IPS-18c (cell line): ENCODE measurements around the gene STK31.
"Not testable (repeated sequence)": the region's sequence is repeated elsewhere in the genome, so short reads cannot be mapped to it uniquely, and the experiment has no call there.

ENCODE experiments used
- H3K4me3 ChIP-seq: 2 replicates; pipeline ENCODE4 v1.7.0; 2013; ENCODE audit warnings: low read depth, mild to moderate bottlenecking, low read length, moderate library complexity; ENCODE audit not compliant: insufficient read depth
- H3K9me3 ChIP-seq: one replicate; pipeline ENCODE4 v1.6.1; 2013; ENCODE audit warnings: mild to moderate bottlenecking, low read length, moderate library complexity; ENCODE audit not compliant: control insufficient read depth, insufficient read depth

STK31 gene

DNA sequence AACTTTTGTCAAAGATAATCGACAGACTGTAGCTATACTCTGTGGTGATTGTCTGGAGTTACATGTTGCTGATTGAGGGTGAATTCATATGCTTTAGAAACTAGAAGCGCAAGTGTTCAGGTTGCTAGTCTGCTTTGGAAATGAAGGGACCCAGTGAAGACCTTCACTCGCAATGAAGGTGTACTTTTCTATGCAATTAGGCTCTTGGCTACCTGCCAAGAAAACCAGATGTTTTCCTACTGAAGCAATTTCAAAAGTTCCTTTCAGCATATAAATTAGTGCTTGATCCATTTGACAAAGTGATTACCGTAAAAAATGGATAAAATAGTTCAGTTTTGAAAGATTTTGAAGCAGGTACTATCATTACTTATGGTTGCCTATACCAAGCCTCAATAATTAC, 10.0 kb upstream of the STK31 start:
- Histone ChIP-seq H3K9me3 (no peaks in the 10 kb centered on the region), H3K4me3 (no peak overlapping the region)

DNA sequence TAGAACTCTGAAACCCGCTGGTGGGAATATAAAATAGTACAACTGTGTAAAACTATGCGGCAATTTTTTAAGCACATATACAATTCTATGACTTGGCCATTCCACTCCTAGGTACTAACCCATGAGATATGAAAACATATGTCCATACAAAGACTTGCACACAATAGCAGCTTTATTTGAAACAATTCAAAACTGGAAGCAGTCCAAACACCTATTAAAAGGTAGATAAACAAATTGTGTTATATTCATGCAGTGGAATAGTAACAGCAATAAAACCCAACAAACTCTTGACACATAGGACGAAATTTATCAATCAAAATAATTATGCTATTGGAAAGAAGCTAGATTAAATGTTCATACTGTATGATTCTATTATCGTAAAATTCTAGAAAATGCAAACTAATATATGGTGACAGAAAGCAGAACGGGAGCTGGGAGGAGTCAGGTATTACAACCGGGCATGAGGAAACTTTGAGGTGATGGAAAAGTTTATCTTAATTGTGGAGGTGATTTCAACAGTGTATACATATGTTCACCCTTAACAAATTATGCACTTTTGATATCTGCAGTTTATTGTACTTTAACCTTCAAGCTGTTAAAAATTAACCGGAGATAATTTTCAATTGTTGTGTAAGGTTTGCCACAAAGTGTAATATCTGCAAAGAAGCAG, 803 bp upstream of the STK31 start:
- Histone ChIP-seq H3K9me3 (no peaks in the 10 kb centered on the region), H3K4me3 (no peak overlapping the region)

DNA sequence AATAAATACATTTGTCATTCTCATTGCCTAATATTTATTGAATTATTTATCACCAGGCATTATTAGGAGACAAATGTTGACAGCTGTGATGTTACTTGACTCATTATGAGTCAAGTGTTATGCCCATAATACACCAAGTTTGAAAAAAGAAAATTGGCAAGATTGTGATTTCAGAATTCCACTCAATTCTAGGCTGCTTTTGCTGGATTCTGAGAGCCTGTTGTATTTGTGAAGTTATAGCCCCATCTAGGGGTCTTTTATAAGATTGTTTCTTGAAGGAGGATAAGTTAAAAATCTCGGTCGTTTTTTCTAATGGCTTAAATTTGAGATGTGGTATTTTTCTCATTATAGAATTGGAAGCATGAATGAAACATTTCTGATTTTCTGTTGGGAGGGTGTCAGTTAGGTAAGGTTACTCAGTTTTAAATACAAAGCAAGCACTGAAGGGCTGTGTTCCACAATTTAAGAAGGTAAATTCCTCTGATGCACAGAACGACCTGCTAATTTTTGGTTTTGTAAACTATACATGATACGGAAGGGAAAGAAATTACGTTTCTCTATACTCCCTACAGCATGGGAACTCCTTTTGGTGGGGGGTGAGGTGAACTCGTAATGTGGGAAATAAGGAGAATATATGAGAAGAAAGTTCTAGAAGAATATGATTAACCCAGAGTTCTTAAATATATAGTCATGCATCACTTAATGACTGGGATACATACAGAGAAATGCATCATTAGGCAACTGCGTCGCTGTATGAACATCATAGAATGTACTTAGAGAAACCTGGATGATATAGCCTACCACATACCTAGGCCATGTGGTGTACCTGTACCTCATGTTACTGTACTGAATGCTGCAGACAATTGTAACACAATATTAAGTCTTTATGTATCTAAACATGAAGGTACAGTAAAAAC, 2.6 kb downstream of the STK31 start:
- Histone ChIP-seq H3K9me3 (no peaks in the 10 kb centered on the region), H3K4me3 (no peak overlapping the region)

DNA sequence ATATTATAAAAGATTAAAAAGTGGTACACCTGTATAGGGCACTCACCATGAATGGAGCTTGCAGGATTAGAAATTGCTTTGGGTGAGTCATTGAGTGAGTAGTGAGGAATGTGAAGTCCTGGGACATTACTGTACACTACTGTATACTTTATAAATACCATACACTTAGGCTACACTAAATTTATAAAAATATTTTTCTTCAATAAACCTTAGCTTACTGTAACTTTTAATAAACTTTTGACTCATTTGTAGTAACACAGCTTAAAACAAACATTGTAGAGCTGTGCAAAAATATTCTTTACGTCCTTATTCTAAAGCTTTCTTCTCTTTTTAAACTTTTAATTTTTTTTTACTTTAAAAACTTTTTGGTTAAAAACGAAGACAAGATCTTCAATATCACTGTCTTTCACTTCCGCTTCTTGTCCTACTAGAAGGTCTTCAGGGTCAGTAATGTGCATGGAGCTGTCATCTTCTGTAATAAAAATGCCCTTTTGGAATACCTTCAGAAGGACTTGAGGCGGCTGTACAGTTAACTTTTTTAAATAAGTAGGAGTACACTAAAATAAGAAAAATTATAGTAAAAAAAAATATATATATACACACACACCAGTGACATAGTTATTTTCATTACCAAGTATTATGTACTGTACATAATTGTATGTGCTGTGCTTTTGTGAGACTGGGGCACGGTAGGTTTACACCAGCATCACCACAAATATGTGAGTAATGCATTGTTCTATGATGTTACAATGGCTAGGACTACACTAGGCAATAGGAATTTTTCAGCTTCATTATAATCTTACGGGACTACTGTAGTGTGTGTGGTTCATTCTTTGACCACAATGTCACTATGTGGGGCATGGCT, 3.5 kb downstream of the STK31 start:
- H3K9me3 ChIP-seq, result no peaks in the 10 kb centered on the region
- H3K4me3 ChIP-seq, result no peak overlapping the region

- Histone ChIP-seq H3K9me3 (no peaks in the 10 kb centered on the region), H3K4me3 (no peak overlapping the region)
Observed at GRCh38 chr7:23714150-23714464, 4.1 kb downstream of the STK31 start.

DNA sequence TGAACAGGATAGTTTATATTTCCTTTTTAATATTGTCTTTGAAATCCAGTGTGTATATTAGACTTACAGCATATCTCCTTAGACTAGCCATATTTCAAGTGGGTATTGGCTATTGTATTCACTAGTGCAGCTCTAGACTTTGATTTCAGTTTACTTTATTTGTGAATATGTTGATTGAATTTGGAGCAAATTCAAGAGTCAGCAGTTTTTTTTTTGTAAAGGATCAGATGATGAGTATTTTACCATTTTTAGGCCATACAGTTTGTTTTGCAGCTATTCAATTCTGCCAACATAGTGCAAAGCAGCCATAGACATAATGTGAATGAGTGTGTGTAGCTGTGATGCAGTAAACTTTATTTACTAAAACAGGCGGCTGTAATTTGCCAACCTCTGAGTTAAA, 4.6 kb downstream of the STK31 start:
- Histone ChIP-seq H3K4me3 (no peak overlapping the region), H3K9me3 (no peaks in the 10 kb centered on the region)

- H3K9me3 ChIP-seq, result no peaks in the 10 kb centered on the region
Observed at GRCh38 chr7:23715099-23715498, 5.1 kb downstream of the STK31 start.

GRCh38 chr7:23717788-23718187, 7.8 kb downstream of the STK31 start:
- Histone ChIP-seq H3K4me3 (no peak overlapping the region), H3K9me3 (no peaks in the 10 kb centered on the region)

More at GRCh38 chr7:23715099-23715498, 5.1 kb downstream of the STK31 start:
- no peak overlapping the region for H3K4me3 ChIP-seq

GRCh38 chr7:23721456-23721855, 11.4 kb downstream of the STK31 start:
- Histone ChIP-seq H3K9me3 (no peaks in the 10 kb centered on the region), H3K4me3 (no peak overlapping the region)

GRCh38 chr7:23722587-23723216, 12.7 kb downstream of the STK31 start:
- H3K4me3 ChIP-seq, result peak overlapping the region; percentile 46; the same call in 1 of the 2 replicates

DNA sequence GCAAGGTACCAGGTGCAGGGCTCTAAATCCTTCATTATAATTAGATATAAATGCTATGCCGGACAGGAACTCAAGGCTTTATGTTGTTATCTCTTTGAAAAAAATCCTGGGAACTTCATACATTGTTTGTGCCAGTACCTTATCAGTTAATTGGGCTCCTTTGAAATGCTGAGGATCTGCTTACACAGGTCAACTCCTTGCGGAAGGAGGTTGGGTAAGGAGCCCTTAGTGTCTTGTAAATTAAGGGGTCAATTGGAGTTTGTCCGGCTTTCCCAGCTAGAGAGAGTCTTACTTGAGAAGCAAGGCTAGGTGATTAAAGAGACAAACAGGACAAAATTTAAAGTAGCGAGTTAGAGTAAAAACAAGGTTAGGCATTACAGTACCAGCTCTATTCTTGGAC, 14.1 kb downstream of the STK31 start:
- not testable (repeated sequence) for H3K9me3 ChIP-seq, H3K4me3 ChIP-seq

More at GRCh38 chr7:23722587-23723216, 12.7 kb downstream of the STK31 start:
- H3K9me3 ChIP-seq, result not testable (repeated sequence)

GRCh38 chr7:23742051-23742450, 32.0 kb downstream of the STK31 start:
- Histone ChIP-seq H3K4me3 (no peak overlapping the region), H3K9me3 (peaks cover 2% of the 10 kb centered on the region)

DNA sequence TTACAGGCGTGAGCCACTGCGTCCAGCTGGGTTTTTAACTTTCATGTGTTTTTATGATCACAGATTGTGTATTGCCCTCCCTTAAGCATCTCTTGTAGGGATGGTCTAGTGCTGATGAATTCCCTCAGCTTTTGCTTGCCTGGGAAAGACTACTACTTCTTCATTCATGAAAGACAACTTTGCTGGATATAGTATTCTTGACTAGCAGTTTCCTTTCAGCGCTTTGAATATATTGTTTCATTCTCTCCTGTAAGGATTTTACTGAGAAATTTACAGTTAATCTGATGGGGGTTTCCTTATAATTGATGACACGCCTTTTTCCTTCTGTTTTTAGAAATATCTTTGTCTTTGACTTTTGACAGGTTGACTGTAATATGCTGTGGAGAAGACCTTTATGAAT, 33.2 kb downstream of the STK31 start:
- Histone ChIP-seq H3K9me3 (peaks cover 2% of the 10 kb centered on the region), H3K4me3 (no peak overlapping the region; the same call in 1 of the 2 replicates)

- H3K9me3 ChIP-seq, result peaks cover 2% of the 10 kb centered on the region
- H3K4me3 ChIP-seq, result no peak overlapping the region
Observed at GRCh38 chr7:23746629-23747028, 36.6 kb downstream of the STK31 start.

DNA sequence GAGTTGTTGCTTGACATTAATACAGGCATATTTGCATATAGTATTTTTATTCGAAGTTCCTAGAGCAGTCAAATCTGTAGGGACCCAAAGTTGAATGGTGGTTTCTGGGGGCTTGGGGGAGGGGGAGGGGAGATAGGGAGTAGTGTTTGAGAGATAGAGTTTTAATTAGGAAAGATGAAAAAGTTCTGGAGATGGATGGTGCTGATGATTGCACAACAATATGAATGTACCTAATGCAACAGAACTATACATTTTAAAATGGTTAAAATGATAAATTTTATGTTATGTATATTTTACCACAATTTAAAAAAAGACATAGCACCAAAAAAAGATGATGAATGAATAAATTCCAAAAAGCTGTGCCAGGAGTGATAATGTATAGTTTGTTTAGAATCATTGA, 41.8 kb downstream of the STK31 start:
- H3K4me3 ChIP-seq, result no peak overlapping the region
- H3K9me3 ChIP-seq, result no peaks in the 10 kb centered on the region

DNA sequence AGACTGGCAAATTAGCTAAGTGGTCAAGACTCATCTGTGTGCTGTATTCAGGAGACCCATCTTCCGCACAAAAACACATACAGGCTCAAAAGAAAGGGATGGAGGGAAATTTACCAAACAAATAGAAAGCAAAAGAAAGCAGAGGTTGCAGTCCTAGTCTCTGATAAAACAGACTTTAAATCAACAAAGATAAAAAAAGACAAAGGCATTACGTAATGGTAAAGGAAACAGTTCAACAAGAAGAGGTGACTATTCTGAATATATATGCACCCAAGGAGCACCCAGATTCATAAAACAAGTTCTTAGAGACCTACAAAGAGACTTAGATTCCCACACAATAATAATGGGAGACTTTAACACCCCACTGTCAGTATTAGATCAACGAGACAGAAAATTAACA, 48.8 kb downstream of the STK31 start:
- H3K4me3 ChIP-seq, H3K9me3 ChIP-seq: not testable (repeated sequence)

DNA sequence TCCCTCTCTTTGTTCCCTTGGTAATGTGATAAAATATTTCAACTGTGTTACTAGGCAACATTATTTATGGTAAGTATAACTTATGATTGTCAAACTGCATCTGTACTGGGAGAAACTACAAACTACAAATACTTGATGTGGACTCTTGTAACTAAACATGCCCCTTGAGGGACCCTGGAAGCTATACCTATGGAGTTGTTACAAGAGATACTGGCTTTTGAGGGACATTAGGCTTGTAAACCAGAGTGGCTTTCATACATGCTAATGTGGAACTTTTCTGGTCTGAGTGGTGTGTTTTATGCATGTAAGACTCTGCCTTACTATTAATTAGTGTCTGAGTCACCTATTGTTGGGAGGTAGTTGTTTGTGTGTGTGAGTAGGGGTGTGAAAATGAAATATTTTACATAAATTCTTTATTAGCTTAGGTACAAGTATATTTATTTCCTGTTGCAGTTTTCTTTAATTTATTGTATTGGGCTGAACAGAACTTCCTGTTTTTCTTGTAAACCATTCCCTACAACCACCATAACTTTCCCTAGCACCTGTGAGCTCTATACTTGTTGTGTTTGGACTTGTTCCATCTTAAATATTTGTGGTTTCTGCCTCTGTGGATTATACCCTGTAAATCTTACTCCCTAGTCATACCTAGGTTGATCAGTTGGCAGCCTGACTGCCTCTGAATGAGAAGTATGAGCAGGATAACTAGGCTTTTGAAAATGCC, 49.8 kb downstream of the STK31 start:
- no peaks in the 10 kb centered on the region for H3K9me3 ChIP-seq
- H3K4me3 ChIP-seq, result no peak overlapping the region
